CD4-positive, alpha-beta T cell treated with Interleukin-17A for 4 hours (primary cell): ENCODE data around the gene CCR7.
A peak's percentile ranks its signal among the peaks of the same experiment; 100 is the strongest.

Experiments used
- DNase-seq: peaks from one replicate; pipeline ENCODE4 v3.0.0-alpha.2; 2020; ENCODE audit warnings: mixed read lengths

CCR7 gene

DNA sequence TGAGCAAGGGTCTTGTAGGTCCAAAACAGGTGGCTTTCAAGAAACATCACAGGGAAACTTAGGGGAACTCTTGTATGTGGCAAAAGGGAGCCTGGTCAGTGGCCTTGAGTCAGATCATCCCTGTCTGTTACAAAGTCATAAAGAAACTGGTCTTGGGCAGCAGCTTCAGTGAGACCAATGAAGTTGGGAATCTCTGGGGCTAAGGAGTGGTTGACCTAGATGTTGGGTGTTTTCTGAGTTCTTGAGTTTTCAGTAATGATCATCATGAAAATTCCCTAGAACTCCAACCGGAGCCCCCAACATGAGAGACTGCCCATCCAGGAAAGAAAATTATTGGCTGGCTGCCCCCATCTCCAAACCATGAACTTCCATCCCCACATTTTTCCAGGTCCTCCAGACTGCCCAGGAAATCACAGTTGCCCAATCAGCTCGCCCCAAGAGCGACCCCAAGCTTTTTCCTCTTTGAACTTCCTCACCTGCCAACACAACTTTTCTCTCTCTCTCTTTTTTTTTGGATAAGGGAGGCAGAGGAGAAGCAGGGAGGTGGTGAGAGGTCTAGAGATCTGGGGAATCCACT lies 3.9 kb downstream of the CCR7 start:
- no peak for DNase-seq

DNA sequence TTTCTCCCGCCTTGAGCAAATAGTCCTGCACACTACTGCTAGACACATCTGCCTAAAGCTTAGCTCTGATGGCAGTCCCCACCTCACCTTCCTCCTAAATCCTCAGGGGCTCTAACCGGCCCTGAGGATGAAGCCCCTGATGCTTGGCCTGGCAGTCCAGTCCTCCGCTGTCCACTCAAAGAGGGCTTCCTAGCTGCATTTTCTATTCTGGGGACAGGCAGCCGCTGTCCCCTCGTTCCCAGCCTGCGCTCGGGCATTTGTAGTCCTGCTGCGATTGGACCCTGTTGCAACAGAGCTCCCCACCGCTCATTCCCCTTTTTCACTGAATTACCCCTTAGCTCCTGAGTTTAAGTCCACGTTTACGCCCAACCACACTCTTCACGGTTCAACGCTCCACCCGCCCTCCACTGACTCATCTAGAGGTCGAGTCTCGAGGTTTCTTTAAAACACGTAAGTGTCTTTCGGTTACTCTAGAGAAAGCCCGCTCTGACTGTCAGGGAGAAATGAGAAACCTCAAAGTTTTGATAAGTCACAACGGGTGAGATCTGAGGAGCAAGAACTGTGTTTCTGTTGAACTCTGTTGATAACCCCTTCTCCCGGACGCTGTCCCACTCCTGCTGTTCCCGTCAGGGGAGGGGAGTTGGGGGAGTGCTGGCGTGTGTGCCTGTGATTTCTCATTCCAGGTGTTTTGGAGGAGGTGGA lies 4.5 kb downstream of the CCR7 start:
- peak; percentile 80 for DNase-seq

DNA sequence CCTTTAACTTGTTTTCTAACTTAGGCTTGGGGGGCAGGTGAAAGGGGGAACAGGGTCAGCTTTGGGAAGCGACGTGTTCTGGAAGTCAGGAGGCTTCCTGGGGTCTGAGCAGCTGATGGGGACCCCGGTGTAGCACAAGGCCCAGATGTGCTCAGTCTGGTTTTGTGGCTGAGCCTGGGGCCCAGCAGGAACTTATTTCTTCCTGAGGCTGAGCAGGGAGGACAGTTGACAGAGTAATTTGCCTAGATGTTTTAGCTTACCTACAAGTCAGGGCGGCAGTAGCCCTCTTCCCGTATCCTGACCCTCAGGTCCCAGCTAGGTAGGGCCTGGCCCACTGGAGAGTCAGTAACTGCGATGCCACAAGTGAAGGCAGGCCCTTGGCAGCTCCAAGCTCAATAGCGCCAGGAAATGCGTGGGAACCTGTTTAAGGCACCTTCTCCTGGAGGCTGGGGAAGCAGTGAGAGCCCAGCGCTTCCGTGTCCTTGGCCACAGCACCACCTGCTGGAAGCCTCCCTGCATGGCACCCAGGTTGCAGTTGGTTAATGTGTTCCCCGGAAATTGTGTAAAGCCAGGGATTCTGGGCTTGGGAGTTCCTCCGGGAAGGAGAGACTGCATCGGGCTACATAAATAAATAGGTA lies 5.2 kb downstream of the CCR7 start:
- DNase-seq = peak; percentile 87

DNA sequence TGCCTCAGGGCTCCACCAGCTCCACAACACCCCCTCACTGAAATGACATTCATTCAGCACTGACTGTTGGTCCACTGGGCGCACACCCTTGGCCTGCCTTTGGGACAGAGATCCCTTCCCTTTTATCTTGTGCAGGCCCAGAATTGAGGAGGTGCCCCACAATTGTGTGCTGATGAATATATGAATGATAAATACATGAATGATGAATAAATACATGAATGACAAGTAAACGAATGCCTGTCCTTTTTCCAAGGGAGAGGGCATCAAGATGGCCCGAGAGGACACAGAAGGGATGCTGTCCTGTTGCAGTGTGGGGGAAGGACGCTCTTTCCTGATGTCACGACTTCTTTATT lies 5.7 kb downstream of the CCR7 start:
- DNase-seq = no peak

DNA sequence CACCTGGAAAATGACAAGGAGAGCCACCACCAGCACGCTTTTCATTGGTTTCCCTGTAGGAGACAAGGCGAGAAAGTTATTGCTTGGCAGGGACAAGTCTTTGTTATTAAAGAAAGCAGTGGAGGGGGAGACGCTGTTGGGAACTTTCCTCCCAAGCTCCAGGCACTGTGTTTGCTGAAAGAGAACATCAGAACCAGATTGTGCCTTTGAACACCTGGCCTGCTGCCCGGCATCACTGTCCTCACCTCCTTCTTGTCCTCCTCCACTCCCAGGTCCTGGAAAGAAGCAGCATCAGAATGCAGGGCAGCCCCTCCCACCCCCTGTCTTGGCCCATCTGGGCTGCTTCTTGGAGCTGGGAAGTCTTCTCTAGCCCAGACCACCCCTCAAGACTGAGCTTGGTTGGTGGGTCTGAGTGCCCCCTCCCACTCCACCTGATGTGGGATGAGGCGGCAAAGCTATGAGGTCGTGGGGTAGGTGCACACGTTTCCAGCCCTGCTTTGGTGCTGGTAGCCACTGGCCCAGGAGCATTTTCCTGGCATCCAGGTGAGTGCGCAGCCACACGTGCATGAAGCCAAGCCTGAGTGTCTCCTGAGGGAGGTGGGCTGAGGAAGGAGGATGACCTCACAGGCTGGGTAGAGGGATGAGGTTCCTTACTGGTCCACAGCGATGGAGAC lies 6.2 kb downstream of the CCR7 start:
- DNase-seq = no peak

DNA sequence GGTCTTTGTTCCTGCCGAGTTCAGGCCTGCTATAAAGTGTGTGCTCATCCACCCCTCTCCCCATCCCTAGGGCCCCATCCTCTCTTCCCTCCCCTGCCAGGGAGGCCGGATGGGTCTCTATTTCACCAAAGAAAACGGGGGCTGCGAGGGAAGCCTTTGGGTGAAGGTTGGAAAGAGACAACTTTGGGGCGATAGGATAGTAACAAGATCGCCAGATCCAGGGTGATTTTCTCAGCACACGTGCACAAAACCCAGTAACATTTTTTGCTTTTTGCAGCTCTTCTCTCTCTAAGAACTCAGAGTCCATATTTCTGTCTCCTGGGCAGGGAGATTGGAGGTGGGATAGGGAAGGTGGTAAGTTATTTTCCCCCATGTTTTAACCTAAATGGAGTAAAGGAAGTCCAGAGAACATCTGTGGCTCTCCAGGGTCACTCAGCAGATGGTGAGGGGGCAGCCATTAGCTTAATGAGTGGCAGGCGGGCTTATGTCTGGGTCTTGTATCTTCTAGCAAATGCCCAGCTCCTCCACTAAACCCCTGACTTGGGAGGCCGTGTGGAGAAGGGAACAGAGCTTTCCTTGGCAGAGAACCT lies 6.9 kb downstream of the CCR7 start:
- DNase-seq = no peak

DNA sequence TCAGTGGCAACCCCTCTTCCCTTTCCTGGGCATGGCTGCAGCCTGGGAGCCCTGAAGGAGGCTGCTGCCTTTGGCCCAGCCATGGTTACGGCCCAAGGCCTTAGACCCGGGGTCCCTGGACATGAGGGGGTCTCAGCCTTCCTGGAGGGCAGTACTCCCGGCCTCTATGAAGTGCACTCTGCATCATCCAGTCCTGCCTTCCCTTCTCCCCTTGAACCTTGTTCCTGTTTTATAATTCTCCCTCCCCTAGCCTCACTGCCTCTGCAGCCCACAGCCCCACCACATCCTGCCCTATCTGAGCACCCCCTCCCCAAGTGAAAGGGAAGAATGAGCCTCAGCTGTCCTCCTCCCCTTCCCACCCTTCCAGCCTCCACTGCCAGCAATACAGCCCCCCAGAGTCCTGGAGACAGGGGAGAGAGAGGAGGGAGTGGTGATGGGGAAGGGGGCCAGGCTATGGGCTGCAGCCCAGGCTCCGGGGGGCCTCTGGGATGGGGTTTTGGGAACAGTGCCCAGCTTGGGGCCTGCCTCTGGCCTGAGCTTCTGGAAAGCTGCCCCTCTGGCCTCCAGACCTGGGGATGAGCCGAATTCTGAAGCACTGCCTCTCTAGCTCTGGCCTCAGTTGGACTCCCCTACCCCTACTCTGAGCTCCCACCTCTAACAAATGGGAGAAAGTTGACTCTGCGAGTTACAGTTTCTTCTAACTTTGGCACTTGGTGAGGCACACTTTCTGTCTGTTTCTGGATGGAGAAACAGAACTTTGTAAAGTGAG lies 7.6 kb downstream of the CCR7 start:
- no peak for DNase-seq

DNA sequence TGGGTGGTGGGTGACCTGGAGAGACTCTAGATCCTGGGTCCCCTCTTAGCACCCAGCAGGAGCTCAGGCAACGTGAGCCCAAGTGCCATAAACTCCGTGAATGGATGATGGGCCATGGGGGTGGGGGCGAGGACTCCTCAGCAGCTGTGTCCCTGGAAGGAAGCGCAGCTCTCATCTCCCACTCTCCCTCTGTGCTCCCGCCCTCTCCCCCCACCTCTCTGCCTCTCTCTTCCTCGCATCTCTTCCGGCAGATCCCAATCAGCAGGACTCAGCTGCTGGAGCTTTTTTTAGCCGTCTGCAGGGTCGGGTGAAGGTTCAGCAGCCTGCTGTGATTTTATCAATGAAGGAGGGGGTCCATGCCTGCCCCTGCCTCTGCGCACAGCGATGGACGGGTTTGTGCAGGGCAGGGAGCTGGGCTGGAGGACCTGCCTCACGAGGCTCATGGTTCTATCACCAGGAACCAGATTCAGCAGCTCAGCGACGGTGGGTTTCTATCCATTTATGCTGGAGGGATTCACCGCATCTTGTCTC lies 8.3 kb downstream of the CCR7 start:
- DNase-seq = no peak

DNA sequence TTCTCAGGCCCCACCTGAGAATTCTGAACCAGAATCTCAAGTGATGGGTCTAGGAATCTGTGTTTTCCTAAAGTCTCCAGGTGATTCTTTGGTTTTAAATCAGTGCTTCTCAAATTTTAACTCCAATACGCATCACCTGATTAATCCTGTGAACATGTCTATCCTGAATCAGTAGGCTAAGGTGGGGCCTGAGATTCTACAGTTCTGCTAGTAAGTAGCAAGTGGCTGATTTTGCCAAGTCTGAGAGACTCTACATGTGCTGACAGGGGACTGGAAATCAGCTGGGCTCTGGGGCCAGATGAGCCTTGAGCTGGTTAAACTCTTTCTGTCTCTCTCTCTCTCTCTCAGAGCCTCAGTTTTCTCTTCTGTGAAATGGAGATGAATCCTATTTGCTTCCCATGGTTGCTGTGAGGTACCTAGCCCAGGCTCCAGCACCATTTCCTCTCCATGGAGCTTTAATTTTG lies 9.0 kb downstream of the CCR7 start:
- no peak for DNase-seq

DNA sequence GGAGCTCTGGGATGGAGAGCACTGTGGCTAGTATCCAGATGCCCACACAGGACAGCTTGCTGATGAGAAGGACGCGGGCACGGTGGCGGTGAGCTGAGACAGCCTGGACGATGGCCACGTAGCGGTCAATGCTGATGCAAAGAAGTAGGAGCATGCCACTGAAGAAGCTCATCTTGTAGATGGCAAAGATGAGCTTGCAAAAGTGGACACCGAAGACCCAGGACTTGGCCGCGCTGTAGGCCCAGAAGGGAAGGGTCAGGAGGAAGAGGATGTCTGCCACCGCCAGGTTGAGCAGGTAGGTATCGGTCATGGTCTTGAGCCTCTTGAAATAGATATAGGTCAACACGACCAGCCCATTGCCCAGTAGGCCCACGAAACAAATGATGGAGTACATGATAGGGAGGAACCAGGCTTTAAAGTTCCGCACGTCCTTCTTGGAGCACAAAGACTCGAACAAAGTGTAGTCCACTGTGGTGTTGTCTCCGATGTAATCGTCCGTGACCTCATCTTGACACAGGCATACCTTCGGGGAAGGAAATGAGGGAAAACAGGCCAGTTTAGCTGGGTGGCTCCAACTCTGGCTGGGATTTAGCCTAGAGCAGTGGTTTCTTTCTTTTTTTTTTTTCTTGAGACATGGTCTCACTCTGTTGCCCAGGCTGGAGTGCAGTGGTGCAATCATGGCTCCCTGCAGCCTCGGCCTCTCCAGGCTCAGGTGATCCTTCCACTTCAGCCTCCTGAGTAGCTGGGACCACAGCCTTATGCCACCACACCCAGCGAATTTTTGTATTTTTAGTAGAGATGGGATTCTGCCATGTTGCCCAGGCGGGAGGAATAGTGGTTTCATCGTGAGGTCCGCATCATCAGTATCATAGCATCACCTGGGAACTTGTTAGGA lies 9.7 kb downstream of the CCR7 start:
- DNase-seq = peak; percentile 31

DNA sequence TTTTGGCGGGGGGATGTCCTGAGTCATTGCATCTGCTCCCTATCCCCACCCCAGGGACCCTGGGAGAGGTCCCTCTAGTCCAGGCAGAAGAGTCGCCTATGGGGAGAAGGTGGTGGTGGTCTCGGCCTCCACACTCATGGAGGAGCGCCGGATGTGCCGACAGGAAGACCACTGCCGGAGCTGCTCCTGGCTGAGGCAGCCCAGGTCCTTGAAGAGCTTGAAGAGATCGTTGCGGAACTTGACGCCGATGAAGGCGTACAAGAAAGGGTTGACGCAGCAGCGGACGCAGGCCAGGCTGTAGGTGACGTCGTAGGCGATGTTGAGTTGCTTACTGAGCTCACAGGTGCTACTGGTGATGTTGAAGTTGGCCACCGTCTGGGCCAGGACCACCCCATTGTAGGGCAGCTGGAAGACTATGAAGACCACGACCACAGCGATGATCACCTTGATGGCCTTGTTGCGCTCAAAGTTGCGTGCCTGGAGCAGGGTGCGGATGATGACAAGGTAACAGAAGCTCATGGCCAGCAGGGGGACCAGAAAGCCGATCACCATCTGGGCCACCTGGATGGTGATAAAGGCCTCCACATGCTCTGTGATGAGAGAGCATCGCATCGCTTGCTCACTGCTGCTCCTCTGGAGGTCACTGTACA lies 10.5 kb downstream of the CCR7 start:
- DNase-seq = peak; percentile 53

DNA sequence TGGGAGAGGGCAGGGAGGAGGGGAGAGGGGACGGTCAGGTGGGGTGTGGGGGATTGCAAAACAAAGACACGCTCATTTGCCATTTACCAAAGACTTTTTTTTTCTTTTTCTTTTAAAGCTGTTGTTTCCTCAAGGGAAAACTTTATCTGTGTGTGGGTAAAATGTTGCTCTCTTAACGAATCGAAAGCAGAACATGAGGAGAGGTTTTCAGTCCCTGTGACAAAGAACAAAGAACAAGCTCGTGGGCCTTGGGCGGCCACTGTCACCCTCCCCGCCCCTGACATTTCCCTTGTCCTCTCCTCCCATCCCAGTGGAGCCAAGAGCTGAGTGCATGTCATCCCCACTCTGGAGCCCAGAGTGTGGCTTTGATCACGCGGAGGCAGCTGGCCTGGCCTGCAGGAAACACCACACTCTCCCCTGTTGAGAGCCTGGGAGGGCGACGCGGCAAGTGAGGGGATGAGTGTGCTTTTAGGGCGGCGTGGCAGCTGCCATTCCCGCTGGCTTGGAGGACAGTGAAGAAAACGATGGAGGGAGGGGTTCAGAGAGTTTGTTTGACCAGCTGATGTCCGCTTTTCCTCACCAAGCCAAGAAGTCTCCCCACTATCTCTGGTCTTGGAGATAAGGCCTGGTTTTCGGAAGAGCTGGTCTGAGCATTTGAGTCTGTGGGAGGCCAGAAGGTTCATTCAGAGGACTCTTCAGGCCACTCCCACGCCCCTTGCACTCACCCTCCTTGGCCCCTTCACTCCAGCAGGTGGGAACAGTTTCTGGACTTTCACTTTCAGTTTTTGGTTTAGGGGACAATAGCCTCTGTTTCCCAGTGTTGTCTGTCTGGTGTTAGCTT lies 11.4 kb downstream of the CCR7 start:
- DNase-seq = peak; percentile 41

DNA sequence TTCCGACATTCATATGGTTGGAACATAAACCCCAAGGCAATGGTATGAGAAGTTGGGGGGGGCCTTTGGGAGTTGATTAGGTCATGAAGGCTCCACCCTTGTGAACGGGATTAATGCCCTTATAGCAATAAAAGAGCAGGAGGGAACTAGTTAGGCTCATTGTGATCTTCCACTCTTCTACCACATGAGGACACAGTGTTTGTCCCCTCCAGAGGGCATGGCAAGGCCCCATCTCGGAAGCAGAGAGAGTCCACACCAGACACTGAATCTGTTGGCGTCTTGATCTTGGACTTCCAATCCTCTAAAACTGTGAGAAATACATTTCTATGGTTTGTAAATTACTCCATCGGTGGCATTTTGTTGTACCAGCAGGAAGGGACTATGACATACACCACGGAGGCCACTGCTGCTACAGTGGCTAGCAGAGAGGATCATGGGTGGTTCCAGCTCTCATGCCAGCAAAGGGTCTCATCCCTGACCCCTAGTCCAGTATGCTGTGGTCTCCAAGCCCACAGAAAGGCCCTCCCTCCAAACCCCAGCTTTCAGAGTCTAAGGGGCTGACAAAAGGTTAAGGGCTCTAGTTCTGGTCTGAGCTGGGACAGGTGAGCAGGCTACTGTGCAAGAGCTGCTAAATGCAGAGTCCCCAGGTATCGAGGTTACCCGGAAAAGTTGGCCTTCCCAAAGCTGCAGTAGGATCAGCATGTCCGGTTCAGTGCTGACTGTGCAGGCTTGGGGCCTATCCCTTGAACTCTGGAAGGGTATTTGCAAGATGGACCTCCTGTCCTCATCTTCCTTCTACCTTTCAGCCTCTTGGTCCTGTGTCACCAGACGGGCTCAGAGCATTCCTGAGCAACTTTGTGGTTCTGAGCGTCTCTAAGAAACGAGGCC lies 12.2 kb downstream of the CCR7 start:
- peak; percentile 35 for DNase-seq

DNA sequence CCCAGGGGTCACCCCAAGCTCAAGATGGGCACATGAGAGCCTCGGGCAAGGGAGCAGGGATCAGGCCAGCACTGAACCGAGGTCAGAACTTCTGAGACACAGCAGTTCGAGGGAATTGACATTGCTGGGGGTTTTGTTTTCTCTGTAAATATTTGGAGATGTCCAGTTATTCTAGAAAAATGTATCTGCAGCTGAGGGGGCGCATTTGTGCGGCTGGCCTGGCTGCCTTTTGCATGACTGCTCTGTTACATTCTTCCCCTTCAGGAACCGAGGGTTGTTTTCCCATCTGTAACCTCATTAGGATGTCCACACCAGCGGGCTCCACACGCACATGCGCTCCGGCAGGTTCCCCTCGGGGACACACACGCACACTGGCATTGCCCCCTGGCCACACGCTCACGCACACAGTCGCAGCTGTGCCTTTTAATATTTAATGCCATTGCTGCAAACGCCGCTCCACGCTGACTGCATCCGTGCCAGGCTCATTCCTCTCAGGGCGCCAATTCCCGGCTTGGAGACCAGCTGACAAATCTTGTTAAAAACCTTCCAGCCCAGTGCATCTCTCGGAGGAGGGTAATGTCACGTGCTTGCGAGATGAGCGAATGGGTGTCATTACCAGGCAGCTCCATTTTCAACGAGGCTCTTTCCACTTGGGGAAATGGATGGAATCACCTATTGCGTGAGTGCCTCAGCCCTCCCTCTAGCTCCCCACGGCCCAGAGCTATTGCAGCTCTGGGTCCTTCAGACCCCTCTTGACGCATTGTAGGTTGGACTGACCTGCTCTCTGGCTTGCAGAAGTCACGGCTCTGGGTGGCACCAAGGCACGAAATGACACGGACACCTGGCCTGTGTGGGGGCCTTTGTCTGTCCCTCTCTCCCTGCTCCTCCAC lies 13.1 kb downstream of the CCR7 start:
- DNase-seq = peak; percentile 50

DNA sequence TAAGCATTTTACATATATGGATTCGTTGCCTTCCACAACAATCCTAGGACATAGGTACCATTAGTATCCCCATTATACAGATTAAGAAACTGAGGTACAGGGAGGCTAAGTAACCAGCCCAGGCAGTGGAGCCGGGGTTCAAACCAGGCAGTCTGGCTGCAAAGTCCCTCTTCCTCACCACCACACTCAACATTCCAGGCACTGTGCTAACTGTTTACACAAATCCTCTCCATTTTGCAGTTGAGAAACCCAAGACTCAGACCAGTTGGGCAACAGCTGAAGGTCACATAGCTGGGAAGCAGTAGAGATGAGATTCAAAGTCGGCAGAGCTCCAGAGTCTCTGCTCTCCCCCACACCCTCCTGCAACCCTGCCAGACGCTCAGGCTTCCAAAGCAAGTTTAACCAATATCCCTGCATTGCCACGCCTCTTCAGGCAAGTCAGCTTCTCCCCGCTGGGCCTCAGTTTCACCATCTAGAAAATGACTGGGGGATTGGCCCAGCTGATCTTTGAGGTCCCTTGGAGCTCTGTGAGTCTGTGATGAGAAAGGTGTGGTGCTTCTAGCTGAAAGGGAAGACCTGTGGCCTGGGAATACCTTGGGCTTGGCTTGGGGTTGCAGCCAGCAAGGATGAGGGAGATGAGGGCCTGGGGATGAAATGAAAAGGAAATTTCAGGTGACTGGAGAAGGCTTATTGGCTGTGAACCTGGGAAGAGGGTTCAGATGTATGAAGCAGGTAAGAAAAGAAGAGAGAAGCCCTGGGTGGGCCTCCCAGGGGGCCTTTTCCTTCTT lies 14.0 kb downstream of the CCR7 start:
- peak; percentile 49 for DNase-seq

DNA sequence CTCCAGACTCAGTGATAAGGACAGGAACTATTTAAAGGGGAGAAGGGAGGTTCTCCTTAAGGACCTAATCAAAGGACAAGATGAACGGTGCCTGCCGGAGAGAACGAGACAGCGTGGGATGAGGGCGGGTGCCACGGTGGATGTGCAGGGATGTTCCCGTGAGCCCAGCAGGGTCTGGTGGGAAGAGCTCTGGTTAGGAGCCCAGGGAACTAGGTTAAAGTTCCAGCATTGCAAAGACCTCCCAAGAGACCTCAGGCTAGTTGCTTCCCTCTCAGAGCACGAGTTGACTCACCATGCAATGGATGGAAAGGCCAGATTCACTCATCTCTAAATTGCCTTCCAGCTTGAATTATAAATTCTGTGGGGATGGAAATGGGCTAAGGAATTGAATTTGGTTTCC lies 14.7 kb downstream of the CCR7 start:
- DNase-seq = no peak
